Loucy (cell line): ENCODE measurements around the gene PTPMT1.

Source experiments
- CTCF ChIP-seq: fragments of 200-600 bp; sonication (generic); conservative IDR thresholded peaks from 2 replicates; pipeline ENCODE4 v1.5.1; 2014; ENCODE audit warnings: mild to moderate bottlenecking, antibody characterized with exemption, low read length
- EZH2phosphoT487 ChIP-seq: fragments of 200-600 bp; IDR thresholded peaks from 2 replicates; pipeline ENCODE4 v1.6.1; 2018; ENCODE audit warnings: antibody characterized with exemption, mild to moderate bottlenecking, moderate library complexity, borderline replicate concordance

- no peak for TF ChIP-seq CTCF
- TF ChIP-seq EZH2phosphoT487: no peak
These were observed 52.0 kb downstream of the PTPMT1 start for GRCh38 chr11:47617417-47617809.
